GM10248 (cell line): ENCODE data around the gene KCNMA1.

ENCODE experiments used
- CTCF ChIA-PET: fragments of 300-600 bp; sonication (Branson Sonifier 250); formaldehyde crosslinking; extraction: SDS; loops from one replicate; lab custom pipeline; 2021; ENCODE audit warnings: antibody characterized with exemption; lab: Yijun Ruan, JAX
- POLR2A ChIA-PET: fragments of 350-650 bp; sonication (Branson Sonifier 250); formaldehyde crosslinking; extraction: SDS; loops from one replicate; lab custom pipeline; 2020; ENCODE audit warnings: antibody characterized with exemption; lab: Yijun Ruan, JAX
- DNase-seq: peaks from one replicate; pipeline ENCODE4 v3.0.0; 2012; ENCODE audit errors: extremely low spot score
- CTCF ChIP-seq: IDR thresholded peaks from 2 replicates; pipeline ENCODE4 v1.5.1; 2012; ENCODE audit warnings: mild to moderate bottlenecking, low read depth; ENCODE audit errors: extremely low read depth, missing control alignments, control extremely low read depth

KCNMA1 gene

GRCh38 chr10:77377678-77378352 is 259.8 kb downstream of the KCNMA1 start:
- no peak for DNase-seq
- no peak for TF ChIP-seq CTCF
- POLR2A ChIA-PET = no interaction called here
- CTCF ChIA-PET = interaction anchor here (0.8 to 1.3 kb wide), 4 partner anchors 12 to 263 kb away, joined by 3 to 4 read pairs (median 4); no protein-coding TSS in a partner anchor

- POLR2A ChIA-PET = no interaction called here
- CTCF ChIA-PET = interaction anchor here (0.8 to 1.3 kb wide), 2 partner anchors 13 to 264 kb away, joined by 3 to 4 read pairs; no protein-coding TSS in a partner anchor
- no peak for DNase-seq
- no peak for TF ChIP-seq CTCF
Measured at GRCh38 chr10:77377034-77377433, 260.6 kb downstream of the KCNMA1 start.

GRCh38 chr10:77374189-77374656 is 263.4 kb downstream of the KCNMA1 start:
- POLR2A ChIA-PET = no interaction called here
- no peak for TF ChIP-seq CTCF

GRCh38 chr10:77371848-77372799 is 265.5 kb downstream of the KCNMA1 start:
- no peak for DNase-seq
- CTCF ChIA-PET = interaction anchor here (0.8 to 1.4 kb wide), 4 partner anchors 9 to 263 kb away, joined by 3 to 4 read pairs (median 3); no protein-coding TSS in a partner anchor

More at GRCh38 chr10:77374189-77374656, 263.4 kb downstream of the KCNMA1 start:
- CTCF ChIA-PET = interaction anchor here (1.0 kb wide), 1 partner anchor 14 kb away, joined by 3 read pairs; no protein-coding TSS in a partner anchor
- DNase-seq = no peak

GRCh38 chr10:77371421-77371820 is 266.2 kb downstream of the KCNMA1 start:
- no peak for TF ChIP-seq CTCF
- POLR2A ChIA-PET = no interaction called here
- CTCF ChIA-PET = interaction anchor here (0.8 to 1.1 kb wide), 3 partner anchors 9 to 12 kb away, joined by 3 to 4 read pairs (median 3); no protein-coding TSS in a partner anchor

More at GRCh38 chr10:77371848-77372799, 265.5 kb downstream of the KCNMA1 start:
- no peak for TF ChIP-seq CTCF
- POLR2A ChIA-PET = no interaction called here

GRCh38 chr10:77368006-77368405 is 269.6 kb downstream of the KCNMA1 start:
- TF ChIP-seq CTCF = no peak
- POLR2A ChIA-PET = no interaction called here
- no peak for DNase-seq
- CTCF ChIA-PET = interaction anchor here (1.6 kb wide), 1 partner anchor 202 kb away, joined by 3 read pairs; no protein-coding TSS in a partner anchor

More at GRCh38 chr10:77371421-77371820, 266.2 kb downstream of the KCNMA1 start:
- DNase-seq = no peak
